ENCODE results near the gene ITGB6.

DNA sequence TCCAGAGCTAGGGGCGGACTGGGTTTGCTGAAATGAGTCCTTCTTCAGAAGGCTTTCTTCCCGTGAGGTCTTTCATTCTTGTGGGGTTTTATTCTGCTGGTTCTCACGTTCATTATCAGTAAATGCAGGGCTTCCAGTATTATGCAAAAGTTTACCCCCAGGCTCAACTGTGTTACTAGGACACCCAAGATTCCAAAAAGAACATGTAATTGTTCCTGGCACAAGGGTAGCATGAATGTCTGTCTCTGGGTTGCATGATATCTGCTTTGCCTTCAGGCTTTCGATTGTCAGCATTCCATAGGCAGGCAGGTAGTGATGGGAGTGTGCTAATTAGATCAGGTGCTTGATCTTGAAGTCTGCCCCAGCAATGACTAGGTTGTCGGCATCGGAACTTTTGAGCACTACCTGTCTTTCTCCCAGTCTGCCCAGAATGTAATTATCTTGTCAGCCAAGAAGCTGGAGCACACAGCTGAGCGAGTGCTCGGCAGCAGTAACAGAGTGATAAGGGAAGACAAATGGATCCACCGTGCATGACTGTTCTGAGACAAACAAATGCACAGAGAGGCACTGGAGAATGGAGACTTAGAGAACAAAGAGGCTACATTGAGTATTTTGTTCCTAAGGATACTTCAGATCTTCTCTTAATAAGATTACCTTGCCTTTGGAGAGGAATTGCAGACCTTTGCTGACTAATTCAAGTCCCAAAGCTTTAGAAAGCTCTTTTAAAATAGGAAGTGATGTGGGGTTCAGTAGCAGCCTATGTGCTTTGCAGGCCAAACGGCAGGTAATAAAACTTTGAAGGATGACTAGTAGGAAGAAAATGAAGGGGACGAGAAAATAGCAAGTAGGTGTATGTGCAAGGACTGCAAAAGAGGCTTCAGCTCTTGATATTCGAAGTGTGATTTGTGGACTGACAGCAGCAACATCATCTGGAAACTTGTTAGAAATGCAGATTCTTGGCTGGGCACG, 41.9 kb downstream of the ITGB6 start:
- TF ChIP-seq, protein P1, sequence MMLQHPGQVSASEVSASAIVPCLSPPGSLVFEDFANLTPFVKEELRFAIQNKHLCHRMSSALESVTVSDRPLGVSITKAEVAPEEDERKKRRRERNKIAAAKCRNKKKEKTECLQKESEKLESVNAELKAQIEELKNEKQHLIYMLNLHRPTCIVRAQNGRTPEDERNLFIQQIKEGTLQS (CRISPR knock-in tag; conservative IDR thresholded peaks at IDR 0.05), result no peak
- TF ChIP-seq, protein P2, sequence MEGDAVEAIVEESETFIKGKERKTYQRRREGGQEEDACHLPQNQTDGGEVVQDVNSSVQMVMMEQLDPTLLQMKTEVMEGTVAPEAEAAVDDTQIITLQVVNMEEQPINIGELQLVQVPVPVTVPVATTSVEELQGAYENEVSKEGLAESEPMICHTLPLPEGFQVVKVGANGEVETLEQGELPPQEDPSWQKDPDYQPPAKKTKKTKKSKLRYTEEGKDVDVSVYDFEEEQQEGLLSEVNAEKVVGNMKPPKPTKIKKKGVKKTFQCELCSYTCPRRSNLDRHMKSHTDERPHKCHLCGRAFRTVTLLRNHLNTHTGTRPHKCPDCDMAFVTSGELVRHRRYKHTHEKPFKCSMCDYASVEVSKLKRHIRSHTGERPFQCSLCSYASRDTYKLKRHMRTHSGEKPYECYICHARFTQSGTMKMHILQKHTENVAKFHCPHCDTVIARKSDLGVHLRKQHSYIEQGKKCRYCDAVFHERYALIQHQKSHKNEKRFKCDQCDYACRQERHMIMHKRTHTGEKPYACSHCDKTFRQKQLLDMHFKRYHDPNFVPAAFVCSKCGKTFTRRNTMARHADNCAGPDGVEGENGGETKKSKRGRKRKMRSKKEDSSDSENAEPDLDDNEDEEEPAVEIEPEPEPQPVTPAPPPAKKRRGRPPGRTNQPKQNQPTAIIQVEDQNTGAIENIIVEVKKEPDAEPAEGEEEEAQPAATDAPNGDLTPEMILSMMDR (IDR thresholded peaks at IDR 0.05), result no peak
- TF ChIP-seq, protein P3, sequence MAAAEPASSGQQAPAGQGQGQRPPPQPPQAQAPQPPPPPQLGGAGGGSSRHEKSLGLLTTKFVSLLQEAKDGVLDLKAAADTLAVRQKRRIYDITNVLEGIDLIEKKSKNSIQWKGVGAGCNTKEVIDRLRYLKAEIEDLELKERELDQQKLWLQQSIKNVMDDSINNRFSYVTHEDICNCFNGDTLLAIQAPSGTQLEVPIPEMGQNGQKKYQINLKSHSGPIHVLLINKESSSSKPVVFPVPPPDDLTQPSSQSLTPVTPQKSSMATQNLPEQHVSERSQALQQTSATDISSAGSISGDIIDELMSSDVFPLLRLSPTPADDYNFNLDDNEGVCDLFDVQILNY (CRISPR knock-in tag; IDR thresholded peaks at IDR 0.05), result no peak
- TF ChIP-seq JUN (CRISPR knock-in tag; IDR thresholded peaks at IDR 0.05), result no peak
- no peak for TF ChIP-seq SMAD4 (CRISPR knock-in tag; IDR thresholded peaks at IDR 0.05)
- TF ChIP-seq, protein P4, sequence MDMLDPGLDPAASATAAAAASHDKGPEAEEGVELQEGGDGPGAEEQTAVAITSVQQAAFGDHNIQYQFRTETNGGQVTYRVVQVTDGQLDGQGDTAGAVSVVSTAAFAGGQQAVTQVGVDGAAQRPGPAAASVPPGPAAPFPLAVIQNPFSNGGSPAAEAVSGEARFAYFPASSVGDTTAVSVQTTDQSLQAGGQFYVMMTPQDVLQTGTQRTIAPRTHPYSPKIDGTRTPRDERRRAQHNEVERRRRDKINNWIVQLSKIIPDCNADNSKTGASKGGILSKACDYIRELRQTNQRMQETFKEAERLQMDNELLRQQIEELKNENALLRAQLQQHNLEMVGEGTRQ (CRISPR knock-in tag; IDR thresholded peaks at IDR 0.05), result no peak
- no peak for TF ChIP-seq JAZF1 (CRISPR knock-in tag; IDR thresholded peaks at IDR 0.05)
- TF ChIP-seq EMX1 (CRISPR knock-in tag; IDR thresholded peaks at IDR 0.05), result no peak

All from WTC11 (cell line).